IPS DF 4.7 (cell line): Measurements from ENCODE around the gene CDCP1.
"Not testable (repeated sequence)": the region's sequence is repeated elsewhere in the genome, so short reads cannot be mapped to it uniquely, and the experiment has no call there.

ENCODE experiments used
- DNase-seq: peaks from one replicate; pipeline ENCODE4 v3.0.0-alpha.2; 2013; ENCODE audit warnings: low spot score; ENCODE audit errors: extremely low read depth

Gene CDCP1

GRCh38 chr3:45173776-45174175 is 27.6 kb upstream of the CDCP1 start:
- DNase-seq, result no peak

GRCh38 chr3:45171283-45171682 is 25.1 kb upstream of the CDCP1 start:
- DNase-seq, result no peak

GRCh38 chr3:45170096-45170495 is 23.9 kb upstream of the CDCP1 start:
- DNase-seq, result no peak

GRCh38 chr3:45169125-45169904 is 23.1 kb upstream of the CDCP1 start:
- DNase-seq, result no peak

GRCh38 chr3:45168451-45168850 is 22.3 kb upstream of the CDCP1 start:
- no peak for DNase-seq

GRCh38 chr3:45167011-45167911 is 21.1 kb upstream of the CDCP1 start:
- DNase-seq, result peak; percentile 80

- no peak for DNase-seq
These were observed 20.2 kb upstream of the CDCP1 start for GRCh38 chr3:45166321-45166879.

GRCh38 chr3:45165497-45166283 is 19.5 kb upstream of the CDCP1 start:
- no peak for DNase-seq

- DNase-seq, result no peak
These were observed 17.9 kb upstream of the CDCP1 start for GRCh38 chr3:45164056-45164455.

- no peak for DNase-seq
These were observed 17.3 kb upstream of the CDCP1 start for GRCh38 chr3:45163481-45163880.

GRCh38 chr3:45154641-45155147 is 8.5 kb upstream of the CDCP1 start:
- DNase-seq, result no peak

- DNase-seq, result no peak
These were observed 7.7 kb upstream of the CDCP1 start for GRCh38 chr3:45153658-45154437.

GRCh38 chr3:45152307-45152706 is 6.1 kb upstream of the CDCP1 start:
- no peak for DNase-seq

- no peak for DNase-seq
These were observed 4.9 kb upstream of the CDCP1 start for GRCh38 chr3:45151100-45151499.

- DNase-seq, result no peak
These were observed 2.7 kb upstream of the CDCP1 start for GRCh38 chr3:45148921-45149320.

- DNase-seq, result no peak
These were observed 955 bp downstream of the CDCP1 start for GRCh38 chr3:45145223-45145622.

GRCh38 chr3:45143673-45144671 is 2.2 kb downstream of the CDCP1 start:
- DNase-seq, result no peak

GRCh38 chr3:45140770-45141155 is 5.4 kb downstream of the CDCP1 start:
- DNase-seq, result not testable (repeated sequence)

- DNase-seq, result no peak
These were observed 5.9 kb downstream of the CDCP1 start for GRCh38 chr3:45140141-45140769.
